PC-3 (cell line): ENCODE results near the gene PKNOX2.

ENCODE experiments used
- CTCF ChIP-seq: fragments of 300-600 bp; sonication (generic); conservative IDR thresholded peaks from 2 replicates; pipeline ENCODE4 v1.5.1; 2017; ENCODE audit warnings: antibody characterized with exemption, low read depth, mild to moderate bottlenecking, low read length
- EZH2 ChIP-seq: fragments of 300-600 bp; sonication (generic); IDR thresholded peaks from one replicate; pipeline ENCODE4 v1.6.1; 2017; ENCODE audit warnings: antibody characterized with exemption, mild to moderate bottlenecking, low read length; ENCODE audit not compliant: unreplicated experiment

- TF ChIP-seq CTCF (no peak), EZH2 (no peak)
Observed at GRCh38 chr11:125301346-125301745, 136.8 kb downstream of the PKNOX2 start.
